GM18526 (cell line): ENCODE measurements around the gene MLXIP.

ENCODE experiments used
- POLR2A ChIP-seq: IDR thresholded peaks from 3 replicates; pipeline ENCODE4 v1.6.1; 2011; ENCODE audit not compliant: insufficient read length; ENCODE audit errors: extremely low read depth

Gene MLXIP

GRCh38 chr12:122097584-122097926 lies 19.0 kb downstream of the MLXIP start:
- no peak for TF ChIP-seq POLR2A

- no peak for TF ChIP-seq POLR2A
These were observed 19.6 kb downstream of the MLXIP start for GRCh38 chr12:122097927-122098756.

- no peak for TF ChIP-seq POLR2A
These were observed 20.8 kb downstream of the MLXIP start for GRCh38 chr12:122099280-122099749.

GRCh38 chr12:122099856-122100255 lies 21.3 kb downstream of the MLXIP start:
- TF ChIP-seq POLR2A, result no peak

- no peak for TF ChIP-seq POLR2A
These were observed 22.0 kb downstream of the MLXIP start for GRCh38 chr12:122100568-122100967.

GRCh38 chr12:122102331-122102730 lies 23.8 kb downstream of the MLXIP start:
- TF ChIP-seq POLR2A, result no peak

- TF ChIP-seq POLR2A, result no peak
These were observed 26.3 kb downstream of the MLXIP start for GRCh38 chr12:122104844-122105243.

GRCh38 chr12:122106843-122107242 lies 28.3 kb downstream of the MLXIP start:
- no peak for TF ChIP-seq POLR2A

- TF ChIP-seq POLR2A, result no peak
These were observed 28.7 kb downstream of the MLXIP start for GRCh38 chr12:122107261-122107660.

GRCh38 chr12:122111089-122111641 lies 32.6 kb downstream of the MLXIP start:
- no peak for TF ChIP-seq POLR2A

GRCh38 chr12:122116707-122117535 lies 38.4 kb downstream of the MLXIP start:
- no peak for TF ChIP-seq POLR2A

- no peak for TF ChIP-seq POLR2A
These were observed 39.4 kb downstream of the MLXIP start for GRCh38 chr12:122117979-122118378.

- TF ChIP-seq POLR2A, result no peak
These were observed 43.2 kb downstream of the MLXIP start for GRCh38 chr12:122121745-122122144.

GRCh38 chr12:122123051-122123760 lies 44.6 kb downstream of the MLXIP start:
- no peak for TF ChIP-seq POLR2A

GRCh38 chr12:122123761-122124145 lies 45.2 kb downstream of the MLXIP start:
- TF ChIP-seq POLR2A, result no peak
